ENCODE results near the gene LENG8.
"Not testable (repeated sequence)": the region's sequence is repeated elsewhere in the genome, so short reads cannot be mapped to it uniquely, and the experiment has no call there.

Gene LENG8

GRCh38 chr19:54462047-54462654 is 13.2 kb downstream of the LENG8 start:
- no peak for DNase-seq

DNA sequence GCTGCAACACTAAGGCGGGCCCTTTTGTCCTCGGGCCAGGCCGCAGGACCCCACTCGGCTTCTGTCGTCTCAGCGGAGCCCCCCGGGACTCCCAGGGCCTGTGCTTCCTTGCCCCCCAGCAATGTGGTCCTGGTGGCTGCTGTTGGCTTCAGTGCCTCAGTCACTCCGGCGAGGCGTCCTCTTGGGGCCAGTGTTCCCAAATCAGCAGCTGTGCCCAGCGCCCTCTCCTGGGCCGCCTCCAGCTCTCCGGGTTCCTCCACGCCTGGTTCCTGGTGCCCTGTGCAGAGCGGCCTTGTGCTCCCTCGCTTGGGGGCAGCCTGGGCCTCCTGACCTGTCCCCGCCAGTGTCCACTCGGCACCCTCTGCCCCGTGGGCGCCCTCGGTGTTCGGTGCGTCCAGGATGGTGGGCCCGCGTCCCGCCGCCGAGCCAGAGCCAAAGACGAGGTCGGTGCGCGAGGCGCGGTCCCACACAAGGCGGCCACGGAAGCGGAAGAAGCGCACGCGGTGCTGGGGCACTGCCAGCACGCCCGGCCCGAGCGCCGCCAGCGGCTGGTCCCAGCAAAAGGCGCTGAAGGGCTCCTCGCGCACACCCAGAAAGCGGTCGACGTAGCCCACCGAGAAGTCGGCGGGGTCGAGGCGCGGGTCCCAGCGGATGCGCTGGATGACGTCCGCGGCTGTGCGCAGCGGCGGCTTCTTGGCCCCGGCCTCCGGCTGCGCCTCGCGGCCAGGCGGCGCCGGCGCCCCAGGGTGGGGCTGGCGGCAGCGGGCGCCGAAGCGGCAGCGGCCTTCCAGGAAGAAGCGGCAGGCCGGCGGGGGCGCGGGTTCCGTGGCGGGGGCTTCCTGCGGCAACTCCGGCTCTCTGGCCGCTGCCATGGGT is 13.9 kb downstream of the LENG8 start:
- peak; percentile 73 for DNase-seq

DNA sequence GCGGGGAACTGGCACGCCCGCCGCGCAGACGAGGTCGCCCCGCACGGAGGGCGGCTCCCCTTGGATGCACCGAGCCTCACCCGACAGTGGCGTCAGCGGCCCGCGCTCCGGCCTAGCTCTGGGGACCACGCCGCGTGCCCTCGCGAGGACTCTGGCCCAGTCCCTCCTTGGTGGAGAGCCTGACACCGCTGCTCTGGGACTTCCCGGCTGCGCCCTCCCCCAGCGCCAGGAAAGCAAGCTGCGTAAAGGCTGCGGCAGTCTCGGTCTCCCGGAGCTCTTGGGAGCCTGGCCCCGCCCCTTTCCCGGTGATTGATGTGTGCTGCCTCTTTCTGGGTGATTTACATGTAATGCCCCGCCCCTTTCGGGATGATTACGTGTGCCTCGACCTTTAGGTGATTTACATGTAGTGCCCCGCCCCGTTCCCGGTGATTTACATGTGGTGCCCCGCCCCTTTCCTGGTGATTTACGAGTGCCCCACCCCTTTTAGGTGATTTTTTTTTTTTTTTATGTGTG is 14.6 kb downstream of the LENG8 start, which contains the start of gene LENG9:
LENG9 (minus strand) TSS at position 248 of the 513 bp plus-strand sequence. CDS start 252 bp downstream, outside the sequence.
- peak; percentile 73 for DNase-seq

DNA sequence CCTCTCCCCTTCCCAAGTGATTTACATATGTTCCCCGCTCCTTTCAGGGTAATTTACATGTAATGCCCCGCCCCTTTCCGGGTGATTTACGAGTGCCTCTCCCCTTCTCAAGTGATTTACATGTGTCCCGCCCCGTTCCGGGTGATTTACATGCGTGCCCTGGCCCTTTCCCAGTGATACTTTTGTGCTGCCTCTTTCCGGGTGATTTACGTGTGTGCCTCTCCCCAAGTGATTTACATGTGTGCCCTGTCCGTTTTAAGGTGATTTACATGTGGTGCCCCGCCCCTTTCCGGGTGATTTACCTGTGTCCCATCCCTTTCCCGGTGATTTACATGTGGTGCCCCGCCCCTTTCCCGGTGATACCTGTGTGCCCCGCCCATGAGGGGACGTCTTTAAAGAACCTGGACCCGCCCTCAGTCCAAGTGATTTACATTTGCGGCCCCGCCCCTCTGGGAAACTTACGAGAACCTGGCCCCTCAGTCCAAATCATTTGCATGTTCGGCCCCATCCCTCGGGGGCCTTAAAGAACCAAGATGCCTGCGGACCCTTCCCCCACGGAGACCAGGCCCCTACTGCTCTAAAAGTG is 15.1 kb downstream of the LENG8 start:
- no peak for DNase-seq

GRCh38 chr19:54464630-54465425 is 15.8 kb downstream of the LENG8 start:
- peak; percentile 58 for DNase-seq

- DNase-seq = no peak
Measured at GRCh38 chr19:54465426-54466109, 16.6 kb downstream of the LENG8 start.

GRCh38 chr19:54466110-54466480 is 17.1 kb downstream of the LENG8 start:
- not testable (repeated sequence) for DNase-seq

DNA sequence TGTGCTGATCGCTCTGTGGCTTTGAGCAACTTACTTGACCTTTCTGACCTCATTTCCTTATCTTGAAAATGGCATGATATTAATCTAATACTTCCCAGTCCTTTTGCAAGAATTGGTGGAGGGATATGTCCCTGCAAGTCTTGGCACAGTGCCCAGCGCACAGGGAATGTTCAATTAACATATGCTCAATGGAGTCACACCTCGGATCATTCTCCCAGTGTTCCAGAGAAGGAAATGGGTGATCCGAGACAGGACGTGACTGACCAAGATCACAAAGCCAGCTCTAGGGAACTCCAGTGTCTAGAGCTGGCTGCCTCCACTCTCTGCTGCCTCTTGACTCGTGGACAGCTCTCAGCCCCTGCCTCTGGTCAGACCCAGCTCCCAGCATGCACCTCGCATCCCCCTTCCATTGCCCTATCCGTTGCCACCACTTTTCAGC is 20.5 kb downstream of the LENG8 start:
- no peak for DNase-seq

GRCh38 chr19:54470276-54470887 is 21.4 kb downstream of the LENG8 start:
- no peak for DNase-seq

GRCh38 chr19:54470991-54471782 is 22.2 kb downstream of the LENG8 start:
- DNase-seq = no peak

DNA sequence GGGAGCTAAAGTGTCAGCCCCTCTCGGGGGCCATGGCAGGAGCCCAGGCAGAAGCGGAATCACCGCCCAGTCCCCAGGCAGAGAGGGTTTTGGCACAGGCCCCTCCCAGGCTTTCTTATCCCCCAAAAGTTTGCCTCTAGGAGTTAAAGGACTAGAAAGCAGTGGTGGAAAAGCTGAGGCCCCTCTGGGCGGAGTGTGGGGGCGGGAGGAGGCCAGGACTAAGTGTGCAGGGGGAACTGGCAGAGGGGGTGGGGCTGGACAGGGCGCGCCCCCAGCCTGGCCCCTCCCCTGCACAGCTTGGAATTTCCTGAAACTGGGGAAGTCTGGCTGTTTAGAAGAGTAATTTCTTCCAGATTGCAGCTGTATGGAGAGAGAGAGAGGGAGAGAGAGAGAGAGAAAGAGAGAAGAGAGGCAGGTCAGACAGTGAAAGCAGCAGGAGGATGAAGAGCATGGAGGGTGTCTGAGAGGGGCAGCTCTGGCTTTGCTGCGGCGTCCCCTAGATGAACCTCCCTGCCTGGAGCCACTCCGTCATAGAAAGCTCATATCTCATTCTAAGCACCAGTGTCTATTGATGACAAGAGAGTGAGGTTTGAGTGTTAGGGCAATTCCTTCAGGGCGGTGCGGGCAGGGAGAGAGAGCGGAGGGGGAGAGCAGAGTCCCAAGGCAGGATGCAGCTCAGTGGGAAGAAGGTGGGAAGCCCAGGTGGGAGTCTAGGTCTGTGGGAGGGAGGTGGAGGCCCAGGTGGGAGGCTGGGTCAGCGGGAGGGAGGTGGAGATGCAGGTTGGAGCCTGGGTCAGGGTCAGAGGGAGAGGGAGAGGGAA is 24.3 kb downstream of the LENG8 start, which contains the start of gene CDC42EP5:
CDC42EP5 (minus strand) TSS at position 226 of the 821 bp plus-strand sequence. CDS start 7,749 bp downstream, outside the sequence.
- DNase-seq = no peak

DNA sequence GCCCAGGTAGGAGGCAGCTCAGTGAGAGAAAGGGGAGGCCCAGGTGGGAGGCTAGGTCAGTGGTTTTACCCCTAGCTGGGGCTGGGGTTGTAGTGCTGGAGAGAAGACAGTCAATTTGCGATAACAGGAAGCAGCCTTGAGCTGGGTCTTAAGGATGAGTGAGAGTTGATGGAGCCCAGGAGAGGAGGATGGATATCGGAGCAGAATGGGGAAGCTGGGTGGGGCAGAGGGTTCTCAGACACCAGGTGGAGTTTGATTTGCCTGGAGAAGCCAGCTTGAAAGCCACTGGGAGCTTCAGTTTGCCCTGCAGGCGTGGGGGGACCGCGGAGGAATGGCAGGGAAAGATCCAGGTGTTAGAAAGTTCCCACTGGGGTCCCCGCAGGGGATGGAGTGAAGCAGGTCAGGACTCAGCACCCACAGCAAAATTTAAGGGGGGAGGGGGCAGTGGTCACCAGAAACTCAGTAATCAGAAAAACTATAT is 24.9 kb downstream of the LENG8 start:
- DNase-seq = no peak

GRCh38 chr19:54475706-54476105 is 26.7 kb downstream of the LENG8 start:
- no peak for DNase-seq

GRCh38 chr19:54477650-54478049 is 28.7 kb downstream of the LENG8 start:
- DNase-seq = no peak

- no peak for DNase-seq
Measured at GRCh38 chr19:54478677-54479266, 29.8 kb downstream of the LENG8 start.

DNA sequence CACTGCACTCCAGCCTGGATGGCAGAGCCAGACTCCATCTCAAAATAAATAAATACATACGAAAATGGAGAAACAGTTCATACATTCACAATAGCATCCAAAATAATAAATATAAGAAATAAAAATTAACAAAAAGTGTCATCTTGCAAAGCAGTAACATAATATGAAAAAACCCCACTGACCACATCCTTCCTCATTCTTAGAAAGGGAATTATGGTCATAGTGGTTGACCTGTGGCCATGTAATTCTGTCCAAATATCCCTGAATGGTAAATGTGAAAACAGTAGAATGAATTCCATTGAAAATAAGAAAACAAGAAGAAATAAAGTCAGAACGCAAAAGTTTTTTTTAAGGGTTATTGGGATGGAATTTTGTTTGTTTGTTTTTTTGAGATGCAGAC is 31.1 kb downstream of the LENG8 start:
- DNase-seq = no peak

DNA sequence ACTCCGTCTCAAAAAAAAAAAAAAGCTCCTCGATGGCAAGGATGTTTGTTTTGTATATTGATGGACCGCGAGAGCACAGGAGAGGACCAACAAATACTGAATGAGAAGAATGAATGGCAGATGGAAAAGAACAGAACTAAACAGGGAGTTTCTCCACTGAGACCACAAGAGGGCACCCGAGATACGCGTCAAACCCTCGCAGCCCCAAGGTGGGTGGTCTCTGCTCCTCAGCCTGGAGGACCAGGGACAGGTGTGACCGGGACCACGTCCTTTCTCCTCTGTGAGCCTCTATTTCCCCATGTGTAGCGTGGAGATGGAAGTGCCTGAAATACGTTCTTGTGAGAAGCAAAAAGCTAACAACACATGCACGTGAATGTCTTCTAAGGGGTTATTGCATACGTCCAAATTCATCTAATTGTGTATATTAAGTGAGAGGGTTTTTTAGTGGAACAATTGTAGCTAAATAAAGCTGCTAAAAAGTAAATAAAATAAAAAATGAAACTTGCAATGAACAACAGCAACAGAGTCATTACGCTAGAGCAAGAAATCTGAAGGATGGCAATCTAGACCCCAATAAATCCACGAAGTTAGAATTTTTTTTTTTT is 32.4 kb downstream of the LENG8 start:
- DNase-seq = no peak

DNA sequence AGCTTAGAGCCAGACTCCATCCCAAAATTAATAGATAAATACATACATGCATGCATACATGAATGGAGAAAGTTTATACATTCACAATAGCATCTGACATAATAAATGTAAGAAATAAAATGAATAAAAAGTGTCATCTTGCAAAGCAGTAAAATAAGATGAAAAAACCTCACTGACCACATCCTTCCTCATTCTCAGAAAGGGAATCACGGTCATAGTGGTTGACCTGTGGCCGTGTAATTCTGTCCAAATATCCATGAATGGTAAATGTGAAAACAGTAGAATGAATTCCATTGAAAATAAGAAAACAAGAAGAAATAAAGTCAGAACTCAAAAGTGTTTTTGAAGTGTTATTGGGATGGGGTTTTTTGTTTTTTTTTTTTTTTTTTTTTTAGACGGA is 33.9 kb downstream of the LENG8 start:
- no peak for DNase-seq

- no peak for DNase-seq
Measured at GRCh38 chr19:54484451-54484850, 35.5 kb downstream of the LENG8 start.
